K562 (cell line): Measurements from ENCODE around the gene TTN. TPM values are rescaled to one million over a fixed set of nuclear protein-coding genes. Genes with fewer than 3 reads are reported as not detected.

Source experiments
- ATAC-seq: fragments of 200-7000 bp; cut with Tn5 transposase; 3 replicates; pipeline ENCODE4 v1.9.1; 2020; ENCODE audit warnings: moderate library complexity
- BruUV-seq: library from RNA; stranded (reverse); fragments of 400-500 nt; replicated peaks from 2 replicates; lab custom pipeline; 2021; lab: Mats Ljungman, UMichigan
- CTCF ChIA-PET: fragments of 300-600 bp; formaldehyde crosslinking; extraction: SDS; loops from one replicate; lab custom pipeline; 2021; ENCODE audit warnings: low intra/inter-chr PET ratio; lab: Yijun Ruan, JAX
- POLR2A ChIA-PET: fragments of 300-600, 350-650 bp; sonication (Branson Sonifier 250); formaldehyde crosslinking; extraction: SDS; loops from one replicate; lab custom pipeline; 2021; ENCODE audit warnings: antibody characterized with exemption, inconsistent platforms; lab: Yijun Ruan, JAX
- DNase-seq, 4 experiments: peaks; one replicate each; pipeline versions ENCODE4 v3.0.0 to v3.0.0-alpha.2; 2011 to 2018; ENCODE audit warnings: low spot score in 3 of 4, mixed read lengths in 3 of 4; ENCODE audit errors: extremely low read depth in 1 of 4
- FAIRE-seq: peaks from 2 replicates; lab custom pipeline; 2011; peaks lifted over from hg19 to GRCh38; lab: Jason Lieb, UNC
- H2AFZ ChIP-seq: 2 replicates; pipeline ENCODE4 v1.6.0; 2011; ENCODE audit warnings: low read depth, low read length, control low read depth, inconsistent platforms
- H3K27ac ChIP-seq: fragments of 200-600 bp; 3 replicates; pipeline ENCODE4 v1.8.0; 2011; ENCODE audit warnings: low read depth, mild to moderate bottlenecking, control low read depth, inconsistent platforms, low read length, moderate library complexity, mixed read lengths; ENCODE audit errors: extremely low read depth
- H3K27me3 ChIP-seq, 2 experiments: fragments of 300-600 bp in 1 of 2; 2 replicates in 1 of 2; 3 replicates in 1 of 2; pipeline versions ENCODE4 v1.6.0 to v1.8.0; 2011; ENCODE audit warnings: inconsistent platforms in 2 of 2, low read length in 2 of 2, mild to moderate bottlenecking in 1 of 2, mixed read lengths in 1 of 2, moderate library complexity in 1 of 2; ENCODE audit not compliant: control insufficient read depth in 2 of 2, insufficient read depth in 2 of 2
- H3K36me3 ChIP-seq: fragments of 300-600 bp; 3 replicates; pipeline ENCODE4 v1.8.0; 2011; ENCODE audit warnings: mild to moderate bottlenecking, low read length, inconsistent platforms; ENCODE audit not compliant: control insufficient read depth, insufficient read depth
- H3K4me1 ChIP-seq, 2 experiments: fragments of 200-600 bp in 1 of 2; replicated peaks in 1 of 2; 2 replicates in 1 of 2; 3 replicates in 1 of 2; pipeline versions ENCODE4 v1.5.1 to v1.8.0; 2011; ENCODE audit warnings: inconsistent platforms in 2 of 2, low read length in 2 of 2, mild to moderate bottlenecking in 1 of 2, mixed read lengths in 1 of 2, moderate library complexity in 1 of 2; ENCODE audit not compliant: control insufficient read depth in 2 of 2, insufficient read depth in 2 of 2
- H3K4me2 ChIP-seq: 2 replicates; pipeline ENCODE4 v1.6.1; 2011; ENCODE audit warnings: low read length, control low read depth, inconsistent platforms, mixed read lengths; ENCODE audit not compliant: insufficient read depth
- H3K4me3 ChIP-seq: fragments of 200-600 bp; sonication (generic), shearing (Covaris generic); 2 replicates; pipeline ENCODE4 v1.5.1; 2016; ENCODE audit warnings: control low read depth, inconsistent platforms
- H3K79me2 ChIP-seq: fragments of 200-600 bp; 3 replicates; pipeline ENCODE4 v1.8.0; 2011; ENCODE audit warnings: low read length, inconsistent platforms; ENCODE audit not compliant: control insufficient read depth, insufficient read depth
- H3K9ac ChIP-seq, 2 experiments: 2 replicates each; pipeline versions ENCODE4 v1.6.0 to v1.6.1; 2011; ENCODE audit warnings: low read depth in 2 of 2, low read length in 2 of 2, control low read depth in 1 of 2, inconsistent platforms in 1 of 2, mild to moderate bottlenecking in 1 of 2, mixed read lengths in 1 of 2; ENCODE audit not compliant: insufficient read depth in 1 of 2
- H3K9me1 ChIP-seq: one replicate; pipeline ENCODE4 v1.6.0; 2011; ENCODE audit warnings: inconsistent platforms, mild to moderate bottlenecking, low read length, moderate library complexity; ENCODE audit not compliant: control insufficient read depth, insufficient read depth
- H3K9me3 ChIP-seq: replicated peaks from 2 replicates; pipeline ENCODE4 v1.5.1; 2011; ENCODE audit warnings: low read depth, low read length, inconsistent platforms; ENCODE audit not compliant: control insufficient read depth, insufficient read depth
- H4K20me1 ChIP-seq: replicated peaks from 2 replicates; pipeline ENCODE4 v1.6.1; 2011; ENCODE audit warnings: low read length, inconsistent platforms, mixed read lengths; ENCODE audit not compliant: control insufficient read depth, insufficient read depth
- CBFA2T3 ChIP-seq: fragments of 450-650 bp; IDR thresholded peaks from 2 replicates; pipeline ENCODE4 v1.6.1; 2017
- GATA2 ChIP-seq: sonication (generic); formaldehyde crosslinking; IDR thresholded peaks from 2 replicates; pipeline ENCODE4 v1.4.0; 2020; ENCODE audit warnings: mild to moderate bottlenecking, missing genetic modification reagents
- KAT7 ChIP-seq: sonication (generic); formaldehyde crosslinking; IDR thresholded peaks from 2 replicates; pipeline ENCODE4 v1.8.0; 2022; ENCODE audit warnings: missing genetic modification reagents, mild to moderate bottlenecking, borderline replicate concordance
- POU5F1 ChIP-seq: fragments of 150-350 bp; IDR thresholded peaks from 2 replicates; pipeline ENCODE4 v1.6.1; 2014; ENCODE audit warnings: borderline replicate concordance, low read length, low read depth, mild to moderate bottlenecking; ENCODE audit not compliant: partially characterized antibody
- PPARD ChIP-seq: fragments of 250-450 bp; sonication (Bioruptor Pico); IDR thresholded peaks from 2 replicates; pipeline ENCODE4 v1.8.0; 2022; ENCODE audit warnings: inconsistent platforms, mild to moderate bottlenecking, moderate library complexity
- RNF2 ChIP-seq: sonication (generic); IDR thresholded peaks from 2 replicates; pipeline ENCODE4 v1.6.1; 2016
- SMAD2 ChIP-seq: fragments of 150-350 bp; IDR thresholded peaks from 2 replicates; pipeline ENCODE4 v1.6.1; 2014; ENCODE audit warnings: low read depth, mild to moderate bottlenecking, low read length
- TEAD1 ChIP-seq, 2 experiments: fragments of 450-650 bp in 1 of 2; sonication (generic) in 1 of 2; formaldehyde crosslinking; IDR thresholded peaks; 2 replicates each; pipeline versions ENCODE4 v1.4.0 to v1.8.0; 2020 to 2022; ENCODE audit warnings: mild to moderate bottlenecking in 2 of 2, missing genetic modification reagents in 1 of 2
- VEZF1 ChIP-seq: fragments of 200-800 bp; sonication (Bioruptor generic); IDR thresholded peaks from 2 replicates; pipeline ENCODE4 v1.6.1; 2017; ENCODE audit warnings: missing genetic modification characterization, missing compliant biosample characterization
- ZBTB9 ChIP-seq: fragments of 450-650 bp; formaldehyde crosslinking; IDR thresholded peaks from 2 replicates; pipeline ENCODE4 v1.4.0; 2020; ENCODE audit warnings: mild to moderate bottlenecking, moderate library complexity
- ZNF174 ChIP-seq: fragments of 250-450 bp; sonication (Bioruptor Pico); IDR thresholded peaks from 2 replicates; pipeline ENCODE4 v1.4.0; 2020; ENCODE audit warnings: mild to moderate bottlenecking
- ZNF408 ChIP-seq: fragments of 250-450 bp; sonication (Bioruptor Pico); IDR thresholded peaks from 2 replicates; pipeline ENCODE4 v1.4.0; 2020; ENCODE audit warnings: low read depth, mild to moderate bottlenecking, moderate library complexity
- WGBS: fragments of 100-300 bp; shearing (Covaris generic); methylation state at CpG from one replicate; pipeline ENCODE4 v1.1.6; 2016; ENCODE audit warnings: low coverage, mixed read lengths; ENCODE audit not compliant: insufficient coverage; ENCODE audit errors: missing lambda C conversion rate; 5-methylcytosine and 5-hydroxymethylcytosine counted together
- in situ Hi-C: fragments of 300-500 bp; cut with MboI; formaldehyde crosslinking; loops from 4 replicates; pipeline ENCODE4 v1.15.0; 2018; ENCODE audit warnings: inconsistent platforms, mixed read lengths
- intact Hi-C: fragments of 100-400 bp; cut with micrococcal nuclease; formaldehyde crosslinking; loops from 2 replicates; pipeline ENCODE4 v1.14.2; 2022
- polyA plus RNA-seq, 8 experiments: library from polyadenylated mRNA; depleted of rRNA in 4 of 8; stranded (reverse) in 5 of 8; unstranded in 3 of 8; fragments of >200 nt; fragmentation: Nextera tagmentation in 2 of 8; fragmentation: Illumina TruSeq in 1 of 8; extraction: Ambion mirVana in 2 of 8; extraction: Trizol in 1 of 8; gene quantifications; 2 replicates each; pipeline versions ENCODE4 v1.2.1 to v1.2.3, GENCODE V29; 2011 to 2014; ENCODE audit warnings: inconsistent platforms in 1 of 8, missing spikeins in 1 of 8
- total RNA-seq, 7 experiments: library from RNA; depleted of rRNA in 6 of 7; stranded (reverse); fragments of >200 nt in 6 of 7; fragmentation: Illumina TruSeq in 2 of 7; extraction: Trizol in 2 of 7; gene quantifications; 2 replicates each; pipeline versions ENCODE4 v1.2.1 to v1.2.3, GENCODE V29; 2011 to 2021; ENCODE audit warnings: low replicate concordance in 1 of 7

TTN gene
- total and polyA plus RNA-seq, 9 of the 15 experiments (the other 6 are each of a cell fraction or from before 2014, with no cell fraction given): under 0.01 to 0.20 (median 0.04) TPM; not detected in 1

GRCh38 chr2:178718988-178719387, 88.2 kb downstream of the TTN start:
- in situ Hi-C loops (no loop called here), intact Hi-C loops (no loop called here)
- ATAC-seq: no peak
- H3K79me2 ChIP-seq: no peaks in the 10 kb centered on the region
- WGBS: under 1% methylated on average over 9 of the region's 9 CpGs
- H3K27ac ChIP-seq: no peak overlapping the region
- ChIA-PET POLR2A (interaction anchor here (0.7 to 1.2 kb wide), 3 partner anchors 9 to 33 kb away, joined by 3 read pairs; no protein-coding TSS in a partner anchor), CTCF (no interaction called here)
- H3K4me3 ChIP-seq: no peak overlapping the region
- no peaks in the 10 kb centered on the region for H3K9me1 ChIP-seq
- peaks cover 15 to 20% of the 10 kb centered on the region in 2 experiments for H3K27me3 ChIP-seq
- no peaks in the 10 kb centered on the region for H3K36me3 ChIP-seq
- no peaks in the 10 kb centered on the region for H3K9me3 ChIP-seq
- H3K4me2 ChIP-seq: no peak overlapping the region
- no TSS peak for BruUV-seq
- no peaks in the 10 kb centered on the region for H3K4me1 ChIP-seq
- H2AFZ ChIP-seq: no peak overlapping the region
- TF ChIP-seq ZBTB9 (CRISPR knock-in tag): no peak
- TF ChIP-seq SMAD2: no peak
- TF ChIP-seq ZNF408 (CRISPR knock-in tag): no peak
- no peak for TF ChIP-seq KAT7 (CRISPR knock-in tag)
- TF ChIP-seq POU5F1: no peak
- TF ChIP-seq TEAD1 (CRISPR knock-in tag; IDR thresholded peaks at IDR 0.05): no peak
- no peak for TF ChIP-seq VEZF1
- TF ChIP-seq PPARD (CRISPR knock-in tag): no peak
- TF ChIP-seq GATA2 (CRISPR knock-in tag): no peak
- no peak for TF ChIP-seq RNF2
- no peak for TF ChIP-seq ZNF174 (CRISPR knock-in tag)
- TF ChIP-seq CBFA2T3: no peak
- no peak for DNase-seq
- H4K20me1 ChIP-seq: no peaks in the 10 kb centered on the region
- H3K9ac ChIP-seq: no peak overlapping the region
- no peak for FAIRE-seq
